T-helper 22 cell (primary cell): Measurements from ENCODE around the gene NUP62.
A peak's percentile ranks its signal among the peaks of the same experiment; 100 is the strongest.

ENCODE experiments used
- DNase-seq: peaks from one replicate; pipeline ENCODE4 v3.0.0-alpha.2; 2020; ENCODE audit warnings: low read depth

NUP62 gene

DNA sequence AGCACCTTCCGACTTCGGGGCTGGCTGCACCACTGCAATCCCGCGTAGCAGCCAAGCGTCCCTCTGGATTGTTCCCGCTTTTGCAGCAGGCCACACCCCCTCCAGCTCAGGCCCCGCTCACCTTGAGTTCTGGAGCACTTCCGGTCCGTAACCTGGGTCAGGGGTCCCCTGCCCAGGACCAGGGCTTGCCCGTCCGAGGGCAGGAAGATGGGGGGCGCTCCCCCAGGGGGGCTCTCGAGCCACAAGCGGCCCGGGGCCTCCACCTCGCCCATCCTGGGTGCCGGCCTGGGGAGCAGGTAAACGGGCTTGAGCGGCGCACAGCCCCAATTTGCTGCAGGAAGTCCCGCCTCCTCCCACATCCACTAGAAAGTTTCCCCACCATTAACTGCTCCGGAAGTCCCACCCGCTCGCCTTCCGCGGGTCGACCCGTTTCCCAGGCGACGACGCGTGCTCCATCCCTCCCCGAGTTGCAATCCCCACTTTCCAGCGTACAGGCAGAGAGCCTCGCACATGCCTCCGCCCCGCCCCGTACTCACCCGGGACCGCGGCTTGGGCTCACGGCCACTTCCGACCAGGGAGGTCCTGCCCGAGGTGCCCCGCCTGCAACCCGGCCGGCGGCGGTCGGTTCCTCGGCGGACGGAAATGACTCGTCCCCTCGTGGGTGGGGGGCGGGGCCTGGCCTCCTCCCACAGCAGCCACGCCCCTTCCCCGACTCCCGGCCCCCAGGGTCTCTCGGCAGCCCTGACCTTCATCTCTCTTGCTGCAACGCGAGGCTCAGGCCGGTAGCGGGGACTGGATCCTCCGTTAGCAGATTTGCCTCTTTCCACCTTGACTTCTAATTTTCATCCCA lies 62.1 kb downstream of the NUP62 start, which contains the start of gene PNKP:
Gene PNKP, minus strand, starts transcription at position 644 of the 850 bp plus-strand sequence. Its CDS starts 372 bp downstream, at position 272.
- peak; percentile 76 for DNase-seq

- no peak for DNase-seq
Measured at GRCh38 chr19:49864890-49865289, 64.4 kb downstream of the NUP62 start.

DNA sequence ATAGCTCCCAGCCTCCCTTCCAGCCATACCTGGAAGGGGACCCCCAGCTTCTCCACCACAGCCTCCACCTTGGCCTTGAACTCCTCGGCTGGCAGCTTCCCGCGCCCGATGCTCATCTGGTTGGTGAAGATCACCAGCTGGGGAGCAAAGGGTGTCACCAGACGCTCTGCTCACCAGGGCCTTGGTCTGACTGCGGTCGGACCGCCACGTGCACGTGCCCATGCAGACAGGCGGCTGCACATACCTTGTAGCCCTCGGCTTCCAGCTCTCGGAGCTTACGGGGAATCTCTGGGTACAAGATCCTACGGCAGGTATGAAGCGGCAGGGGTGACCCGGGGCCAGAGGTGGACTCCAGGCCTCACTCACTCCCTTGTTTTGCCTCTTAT lies 65.4 kb downstream of the NUP62 start:
- no peak for DNase-seq

- DNase-seq: no peak
Measured at GRCh38 chr19:49863254-49863934, 65.9 kb downstream of the NUP62 start.

DNA sequence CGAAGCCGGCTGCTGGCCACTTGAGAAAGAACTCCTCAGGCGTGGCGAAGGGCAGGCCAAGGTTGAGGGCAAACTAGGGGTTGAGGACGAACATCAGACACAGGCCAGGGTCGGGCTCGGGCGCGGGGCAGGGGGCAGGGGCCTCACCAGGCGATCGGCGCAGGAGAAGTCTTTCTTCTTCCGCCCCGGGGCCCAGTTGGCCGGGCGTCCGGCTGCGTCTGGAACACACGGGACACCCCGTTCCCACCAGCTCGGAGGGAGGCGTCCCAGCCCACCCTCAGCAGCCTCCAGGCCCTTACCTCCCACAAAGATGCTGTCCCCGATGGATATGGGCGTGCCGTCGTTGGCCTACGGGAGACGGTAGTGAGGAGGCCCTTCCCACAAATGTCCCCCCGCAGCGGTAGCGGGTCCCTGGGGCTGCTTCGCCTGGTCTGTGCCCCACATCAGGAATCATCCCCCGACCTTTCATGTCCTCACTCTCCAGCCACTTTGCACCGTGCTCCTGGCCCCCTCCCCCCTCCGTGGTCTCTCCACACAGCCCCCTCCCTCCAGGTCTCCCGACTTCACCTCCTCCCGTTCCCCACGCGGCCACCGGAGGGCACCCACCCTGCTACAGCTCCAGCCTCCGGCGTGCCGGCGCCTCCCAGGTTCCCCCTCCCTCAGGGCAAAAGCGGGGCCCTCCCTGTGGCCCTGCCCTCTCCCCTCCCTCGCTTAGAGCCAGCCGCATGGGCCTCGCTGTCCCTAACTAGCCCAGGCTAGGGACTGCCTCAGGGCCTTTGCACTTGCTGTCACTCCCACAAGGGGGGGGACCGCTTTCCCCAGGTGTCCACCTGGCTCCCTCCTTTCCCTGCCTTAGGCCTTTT lies 66.7 kb downstream of the NUP62 start:
- DNase-seq: no peak

DNA sequence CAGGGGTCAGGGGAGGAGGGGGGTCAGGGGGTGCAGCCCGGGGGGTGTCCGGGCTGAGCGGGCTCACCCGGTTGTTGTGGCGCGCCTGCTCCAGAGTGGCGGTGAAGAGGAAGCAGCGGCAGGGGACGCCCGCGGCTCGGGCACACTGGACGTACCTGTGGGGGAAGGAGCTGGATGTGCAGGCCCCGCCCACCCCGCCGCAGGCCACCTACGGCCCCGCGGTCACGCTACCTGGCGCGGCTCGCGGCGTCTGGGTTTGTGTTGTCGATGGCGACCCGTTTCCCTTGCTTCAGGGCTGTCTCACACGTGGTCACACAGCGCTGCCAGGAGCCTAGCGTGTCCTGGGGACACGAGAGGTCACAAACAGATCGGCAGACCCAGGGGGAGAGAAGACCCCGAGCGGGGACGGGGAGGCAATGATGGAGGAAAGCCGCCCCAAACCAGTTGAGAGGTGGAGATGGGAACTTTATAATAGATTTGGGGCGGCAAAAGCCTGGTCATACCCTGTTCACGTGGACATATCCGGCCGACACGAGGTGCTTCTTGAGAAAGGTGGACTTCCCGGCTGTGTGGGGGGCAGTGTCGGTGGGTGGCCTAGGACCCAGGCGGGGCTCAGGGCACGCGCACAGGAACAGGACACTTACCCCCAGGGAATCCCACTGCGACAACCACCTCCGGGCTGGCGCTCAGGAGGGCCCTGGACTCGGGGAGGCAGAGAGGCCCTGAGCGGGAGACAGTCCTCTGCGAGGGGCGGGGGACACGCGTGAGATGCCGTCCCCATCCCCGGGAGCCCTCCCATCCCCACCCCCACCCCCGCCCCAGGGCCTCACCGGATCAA lies 67.5 kb downstream of the NUP62 start:
- no peak for DNase-seq

GRCh38 chr19:49861107-49861506 lies 68.2 kb downstream of the NUP62 start:
- DNase-seq: no peak

DNA sequence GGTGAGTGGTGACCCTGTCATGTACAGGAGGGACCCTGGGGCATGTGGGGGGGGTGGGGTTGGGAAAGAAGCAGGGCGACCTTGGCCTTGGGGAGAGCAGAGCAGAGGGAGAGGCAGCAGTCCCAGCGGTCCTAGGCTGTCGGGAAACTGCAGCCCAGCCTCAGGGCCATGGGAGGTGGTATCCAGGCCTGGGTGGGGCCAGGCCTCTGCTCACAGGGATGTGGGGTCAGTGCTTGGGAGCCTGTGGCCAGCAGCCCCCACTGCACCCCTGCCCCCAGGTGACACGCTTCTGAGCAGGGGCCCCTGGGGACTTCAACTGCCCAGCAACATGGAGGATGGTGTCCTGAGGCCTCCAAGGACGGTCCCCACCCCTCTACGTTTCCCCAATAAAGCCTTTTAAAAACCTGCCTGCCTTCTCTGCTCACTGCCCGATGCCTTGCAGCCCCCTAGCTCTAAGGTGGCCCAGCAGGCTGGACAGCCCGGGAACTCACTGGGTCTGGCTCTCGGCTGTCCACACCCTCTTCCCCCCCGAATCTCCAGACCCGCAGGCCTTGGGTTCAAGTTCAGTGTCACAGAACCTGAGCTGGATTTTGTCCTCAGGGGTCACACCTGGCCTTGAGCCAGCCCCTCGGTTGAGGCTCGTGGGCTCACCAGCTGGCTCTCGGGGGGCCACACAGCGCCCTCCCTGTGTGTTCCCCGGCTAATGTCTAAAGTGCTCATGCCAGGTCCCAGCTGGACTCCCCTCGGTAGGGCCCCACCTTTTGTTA lies 68.8 kb downstream of the NUP62 start:
- DNase-seq: no peak

GRCh38 chr19:49859682-49860335 lies 69.5 kb downstream of the NUP62 start:
- no peak for DNase-seq

GRCh38 chr19:49858088-49858985 lies 71.0 kb downstream of the NUP62 start:
- no peak for DNase-seq

GRCh38 chr19:49857838-49858087 lies 71.5 kb downstream of the NUP62 start:
- no peak for DNase-seq

GRCh38 chr19:49857061-49857837 lies 72.1 kb downstream of the NUP62 start:
- no peak for DNase-seq
